ENCODE results near the gene CCR2.
"Not testable (repeated sequence)": the region's sequence is repeated elsewhere in the genome, so short reads cannot be mapped to it uniquely, and the experiment has no call there.

Gene CCR2

GRCh38 chr3:46381625-46382024, 27.7 kb downstream of the CCR2 start:
- H3K9me3 ChIP-seq (ENCODE audit: control insufficient read depth in 1 of 2, low read length in 2 of 2): no peaks in the 10 kb centered on the region
- peaks cover 0 to 7% of the 10 kb centered on the region in 2 donors for H3K4me1 ChIP-seq (ENCODE audit: control insufficient read depth in 1 of 2, insufficient read depth in 2 of 2, low read length in 2 of 2)
- no peaks in the 10 kb centered on the region for H3K36me3 ChIP-seq (ENCODE audit: control insufficient read depth in 1 of 2, insufficient read depth in 2 of 2, low read length in 2 of 2)
- no peak overlapping the region for H3K4me3 ChIP-seq (ENCODE audit: low read depth in 1 of 2, low read length in 2 of 2)
- no peaks in the 10 kb centered on the region for H3K27me3 ChIP-seq (ENCODE audit: low read depth, low read length)
- no peak overlapping the region for H3K27ac ChIP-seq (ENCODE audit: low read length)

- no peaks in the 10 kb centered on the region for H3K27me3 ChIP-seq (ENCODE audit: low read depth, low read length)
- no peaks in the 10 kb centered on the region for H3K36me3 ChIP-seq (ENCODE audit: control insufficient read depth in 1 of 2, insufficient read depth in 2 of 2, low read length in 2 of 2)
- H3K4me1 ChIP-seq (ENCODE audit: control insufficient read depth in 1 of 2, insufficient read depth in 2 of 2, low read length in 2 of 2): peaks cover 0 to 7% of the 10 kb centered on the region in 2 donors
- H3K9me3 ChIP-seq (ENCODE audit: control insufficient read depth in 1 of 2, low read length in 2 of 2): no peaks in the 10 kb centered on the region
- H3K27ac ChIP-seq (ENCODE audit: low read length): no peak overlapping the region
- H3K4me3 ChIP-seq (ENCODE audit: low read depth in 1 of 2, low read length in 2 of 2): no peak overlapping the region
Measured at GRCh38 chr3:46383211-46383950, 29.5 kb downstream of the CCR2 start.

GRCh38 chr3:46383951-46384330, 30.0 kb downstream of the CCR2 start:
- no peaks in the 10 kb centered on the region for H3K27me3 ChIP-seq (ENCODE audit: low read depth, low read length)
- no peaks in the 10 kb centered on the region for H3K9me3 ChIP-seq (ENCODE audit: control insufficient read depth in 1 of 2, low read length in 2 of 2)
- H3K4me3 ChIP-seq (ENCODE audit: low read depth in 1 of 2, low read length in 2 of 2): no peak overlapping the region
- H3K36me3 ChIP-seq (ENCODE audit: control insufficient read depth in 1 of 2, insufficient read depth in 2 of 2, low read length in 2 of 2): no peaks in the 10 kb centered on the region
- peaks cover 0 to 7% of the 10 kb centered on the region in 2 donors for H3K4me1 ChIP-seq (ENCODE audit: control insufficient read depth in 1 of 2, insufficient read depth in 2 of 2, low read length in 2 of 2)
- H3K27ac ChIP-seq (ENCODE audit: low read length): no peak overlapping the region

- no peak overlapping the region for H3K4me3 ChIP-seq (ENCODE audit: low read depth in 1 of 2, low read length in 2 of 2)
- no peaks in the 10 kb centered on the region for H3K9me3 ChIP-seq (ENCODE audit: control insufficient read depth in 1 of 2, low read length in 2 of 2)
- no peaks in the 10 kb centered on the region for H3K36me3 ChIP-seq (ENCODE audit: control insufficient read depth in 1 of 2, insufficient read depth in 2 of 2, low read length in 2 of 2)
- no peaks in the 10 kb centered on the region for H3K27me3 ChIP-seq (ENCODE audit: low read depth, low read length)
- H3K27ac ChIP-seq (ENCODE audit: low read length): no peak overlapping the region
- H3K4me1 ChIP-seq (ENCODE audit: control insufficient read depth in 1 of 2, insufficient read depth in 2 of 2, low read length in 2 of 2): no peaks in the 10 kb centered on the region
Measured at GRCh38 chr3:46386205-46386604, 32.3 kb downstream of the CCR2 start.

- H3K36me3 ChIP-seq (ENCODE audit: control insufficient read depth in 1 of 2, insufficient read depth in 2 of 2, low read length in 2 of 2); H3K9me3 ChIP-seq (ENCODE audit: control insufficient read depth in 1 of 2, low read length in 2 of 2); H3K4me3 ChIP-seq (ENCODE audit: low read depth in 1 of 2, low read length in 2 of 2); H3K27me3 ChIP-seq (ENCODE audit: low read depth, low read length); H3K27ac ChIP-seq (ENCODE audit: low read length); H3K4me1 ChIP-seq (ENCODE audit: control insufficient read depth in 1 of 2, insufficient read depth in 2 of 2, low read length in 2 of 2): not testable (repeated sequence)
Measured at GRCh38 chr3:46388847-46389246, 34.9 kb downstream of the CCR2 start.

GRCh38 chr3:46389306-46389705, 35.4 kb downstream of the CCR2 start:
- Histone ChIP-seq H3K4me1 (ENCODE audit: control insufficient read depth in 1 of 2, insufficient read depth in 2 of 2, low read length in 2 of 2) (no peaks in the 10 kb centered on the region), H3K4me3 (ENCODE audit: low read depth in 1 of 2, low read length in 2 of 2) (no peak overlapping the region), H3K36me3 (ENCODE audit: control insufficient read depth in 1 of 2, insufficient read depth in 2 of 2, low read length in 2 of 2) (no peaks in the 10 kb centered on the region)

GRCh38 chr3:46391526-46391925, 37.6 kb downstream of the CCR2 start:
- not testable (repeated sequence) for H3K27me3 ChIP-seq (ENCODE audit: low read depth, low read length); H3K4me1 ChIP-seq (ENCODE audit: control insufficient read depth in 1 of 2, insufficient read depth in 2 of 2, low read length in 2 of 2); H3K36me3 ChIP-seq (ENCODE audit: control insufficient read depth in 1 of 2, insufficient read depth in 2 of 2, low read length in 2 of 2); H3K27ac ChIP-seq (ENCODE audit: low read length); H3K4me3 ChIP-seq (ENCODE audit: low read depth in 1 of 2, low read length in 2 of 2); H3K9me3 ChIP-seq (ENCODE audit: control insufficient read depth in 1 of 2, low read length in 2 of 2)

More at GRCh38 chr3:46389306-46389705, 35.4 kb downstream of the CCR2 start:
- Histone ChIP-seq H3K27ac (ENCODE audit: low read length) (no peak overlapping the region), H3K27me3 (ENCODE audit: low read depth, low read length) (no peaks in the 10 kb centered on the region), H3K9me3 (ENCODE audit: control insufficient read depth in 1 of 2, low read length in 2 of 2) (no peaks in the 10 kb centered on the region)

- H3K4me3 ChIP-seq (ENCODE audit: low read depth in 1 of 2, low read length in 2 of 2): no peak overlapping the region
- no peaks in the 10 kb centered on the region for H3K27me3 ChIP-seq (ENCODE audit: low read depth, low read length)
- no peaks in the 10 kb centered on the region for H3K36me3 ChIP-seq (ENCODE audit: control insufficient read depth in 1 of 2, insufficient read depth in 2 of 2, low read length in 2 of 2)
- H3K9me3 ChIP-seq (ENCODE audit: control insufficient read depth in 1 of 2, low read length in 2 of 2): no peaks in the 10 kb centered on the region
- H3K4me1 ChIP-seq (ENCODE audit: control insufficient read depth in 1 of 2, insufficient read depth in 2 of 2, low read length in 2 of 2): no peaks in the 10 kb centered on the region
- H3K27ac ChIP-seq (ENCODE audit: low read length): no peak overlapping the region
Measured at GRCh38 chr3:46393011-46393410, 39.1 kb downstream of the CCR2 start.

GRCh38 chr3:46393554-46394434, 39.9 kb downstream of the CCR2 start:
- Histone ChIP-seq H3K27ac (ENCODE audit: low read length) (no peak overlapping the region), H3K4me1 (ENCODE audit: control insufficient read depth in 1 of 2, insufficient read depth in 2 of 2, low read length in 2 of 2) (no peaks in the 10 kb centered on the region), H3K4me3 (ENCODE audit: low read depth in 1 of 2, low read length in 2 of 2) (no peak overlapping the region), H3K9me3 (ENCODE audit: control insufficient read depth in 1 of 2, low read length in 2 of 2) (no peaks in the 10 kb centered on the region), H3K27me3 (ENCODE audit: low read depth, low read length) (no peaks in the 10 kb centered on the region), H3K36me3 (ENCODE audit: control insufficient read depth in 1 of 2, insufficient read depth in 2 of 2, low read length in 2 of 2) (no peaks in the 10 kb centered on the region)

- no peaks in the 10 kb centered on the region for H3K36me3 ChIP-seq (ENCODE audit: control insufficient read depth in 1 of 2, insufficient read depth in 2 of 2, low read length in 2 of 2)
- H3K27ac ChIP-seq (ENCODE audit: low read length): no peak overlapping the region
Measured at GRCh38 chr3:46395210-46395661, 41.3 kb downstream of the CCR2 start.

GRCh38 chr3:46395766-46396530, 42.0 kb downstream of the CCR2 start:
- H3K9me3 ChIP-seq (ENCODE audit: control insufficient read depth in 1 of 2, low read length in 2 of 2): no peaks in the 10 kb centered on the region
- no peak overlapping the region for H3K27ac ChIP-seq (ENCODE audit: low read length)
- no peaks in the 10 kb centered on the region for H3K4me1 ChIP-seq (ENCODE audit: control insufficient read depth in 1 of 2, insufficient read depth in 2 of 2, low read length in 2 of 2)
- no peaks in the 10 kb centered on the region for H3K36me3 ChIP-seq (ENCODE audit: control insufficient read depth in 1 of 2, insufficient read depth in 2 of 2, low read length in 2 of 2)
- no peaks in the 10 kb centered on the region for H3K27me3 ChIP-seq (ENCODE audit: low read depth, low read length)
- no peak overlapping the region for H3K4me3 ChIP-seq (ENCODE audit: low read depth in 1 of 2, low read length in 2 of 2)

More at GRCh38 chr3:46395210-46395661, 41.3 kb downstream of the CCR2 start:
- no peaks in the 10 kb centered on the region for H3K4me1 ChIP-seq (ENCODE audit: control insufficient read depth in 1 of 2, insufficient read depth in 2 of 2, low read length in 2 of 2)
- no peaks in the 10 kb centered on the region for H3K27me3 ChIP-seq (ENCODE audit: low read depth, low read length)
- H3K9me3 ChIP-seq (ENCODE audit: control insufficient read depth in 1 of 2, low read length in 2 of 2): no peaks in the 10 kb centered on the region
- no peak overlapping the region for H3K4me3 ChIP-seq (ENCODE audit: low read depth in 1 of 2, low read length in 2 of 2)

Measured in muscle layer of duodenum (tissue), 2 donors.